Erythroblast (primary cell): ENCODE measurements around the gene DDX39B.

Experiments used
- GATA1 ChIP-seq: IDR thresholded peaks from 2 replicates; pipeline ENCODE4 v1.6.1; 2011; ENCODE audit warnings: low read depth, mild to moderate bottlenecking, control low read depth, low read length, moderate library complexity
- POLR2A ChIP-seq: IDR thresholded peaks from 2 replicates; pipeline ENCODE4 v1.6.1; 2011; ENCODE audit warnings: mild to moderate bottlenecking, low read length

DNA sequence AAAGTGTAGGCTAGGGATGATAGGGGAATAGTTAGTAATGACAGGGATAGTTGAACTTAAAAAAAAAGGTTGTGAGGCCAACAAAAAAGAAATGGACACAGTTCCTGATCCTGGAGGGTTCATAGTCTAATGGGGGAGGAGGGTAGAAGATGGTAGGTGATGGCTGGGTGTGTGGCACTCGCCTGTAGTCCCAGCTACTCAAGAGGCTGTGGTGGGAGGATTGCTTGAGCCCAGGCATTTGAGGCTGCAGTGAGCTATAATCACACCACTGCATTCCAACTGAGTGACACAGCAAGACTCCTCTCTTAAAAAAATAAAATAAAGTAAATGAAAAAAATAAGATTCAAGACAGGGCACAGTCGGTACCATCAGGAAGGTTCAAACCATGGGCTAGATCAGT lies 46.2 kb downstream of the DDX39B start:
- no peak for TF ChIP-seq POLR2A
- TF ChIP-seq GATA1, result no peak
